ENCODE results near the gene ATF1. TPM values are rescaled to one million over a fixed set of nuclear protein-coding genes. Genes with fewer than 3 reads are reported as not detected.

ATF1 gene
- total RNA-seq, 1 donor, result 29.0 TPM

DNA sequence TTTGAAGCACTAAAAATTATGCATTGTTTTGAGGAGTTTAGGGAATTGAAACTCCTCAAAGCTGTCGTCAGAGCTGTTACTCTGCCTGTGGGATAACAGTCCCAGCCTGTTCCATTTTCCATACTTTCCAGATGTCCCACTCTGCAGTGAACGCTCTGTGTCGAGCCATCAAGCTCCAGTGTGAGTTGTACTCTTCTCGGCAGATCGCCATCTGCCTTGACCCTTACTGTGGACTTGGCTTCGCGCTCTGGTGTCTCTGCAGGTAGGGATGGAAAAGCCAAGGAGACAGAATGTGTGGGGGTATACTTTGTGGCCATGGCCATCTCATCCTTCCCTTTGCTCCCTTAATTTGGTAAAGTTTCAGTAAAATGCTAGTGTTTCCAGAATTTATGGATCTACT is 35.5 kb upstream of the ATF1 start:
- Histone ChIP-seq H3K79me2 (ENCODE audit: insufficient read depth, low read length) (no peaks in the 10 kb centered on the region), H3K27ac (ENCODE audit: low read depth, low read length) (no peak overlapping the region), H3K36me3 (ENCODE audit: insufficient read depth, low read length) (peaks cover 19% of the 10 kb centered on the region), H4K20me1 (ENCODE audit: insufficient read depth, low read length) (no peaks in the 10 kb centered on the region), H2AFZ (ENCODE audit: low read length) (no peak overlapping the region), H3K9me3 (ENCODE audit: low read depth, low read length) (no peaks in the 10 kb centered on the region), H3K4me1 (ENCODE audit: insufficient read depth, low read length) (peaks cover 7% of the 10 kb centered on the region), H3K4me3 (ENCODE audit: insufficient read depth, low read length) (no peak overlapping the region), H3K4me2 (ENCODE audit: insufficient read depth, low read length) (no peak overlapping the region), H3K27me3 (ENCODE audit: insufficient read depth, low read length) (no peaks in the 10 kb centered on the region)
- TF ChIP-seq CTCF (IDR thresholded peaks at IDR 0.05; ENCODE audit: extremely low read depth, low read depth, low read length), result no peak
- no peak for DNase-seq (ENCODE audit: insufficient read length, low spot score, missing footprints)

- peaks cover 14% of the 10 kb centered on the region for H3K36me3 ChIP-seq (ENCODE audit: insufficient read depth, low read length)
- no peak overlapping the region for H2AFZ ChIP-seq (ENCODE audit: low read length)
- H3K79me2 ChIP-seq (ENCODE audit: insufficient read depth, low read length), result no peaks in the 10 kb centered on the region
- H3K4me3 ChIP-seq (ENCODE audit: insufficient read depth, low read length), result no peak overlapping the region
- H3K27me3 ChIP-seq (ENCODE audit: insufficient read depth, low read length), result no peaks in the 10 kb centered on the region
- DNase-seq (ENCODE audit: insufficient read length, low spot score, missing footprints), result no peak
- no peak for TF ChIP-seq CTCF (IDR thresholded peaks at IDR 0.05; ENCODE audit: extremely low read depth, low read depth, low read length)
- H3K4me1 ChIP-seq (ENCODE audit: insufficient read depth, low read length), result peaks cover 7% of the 10 kb centered on the region
- H3K9me3 ChIP-seq (ENCODE audit: low read depth, low read length), result no peaks in the 10 kb centered on the region
- no peaks in the 10 kb centered on the region for H4K20me1 ChIP-seq (ENCODE audit: insufficient read depth, low read length)
- no peak overlapping the region for H3K4me2 ChIP-seq (ENCODE audit: insufficient read depth, low read length)
- no peak overlapping the region for H3K27ac ChIP-seq (ENCODE audit: low read depth, low read length)
These were observed 35.1 kb upstream of the ATF1 start for GRCh38 chr12:50728841-50729240.

- H3K4me1 ChIP-seq (ENCODE audit: insufficient read depth, low read length), result peaks cover 11% of the 10 kb centered on the region
- no peaks in the 10 kb centered on the region for H4K20me1 ChIP-seq (ENCODE audit: insufficient read depth, low read length)
- H3K27ac ChIP-seq (ENCODE audit: low read depth, low read length), result peak overlapping the region; percentile 62
- TF ChIP-seq CTCF (IDR thresholded peaks at IDR 0.05; ENCODE audit: extremely low read depth, low read depth, low read length), result no peak
- H3K79me2 ChIP-seq (ENCODE audit: insufficient read depth, low read length), result no peaks in the 10 kb centered on the region
- H3K4me2 ChIP-seq (ENCODE audit: insufficient read depth, low read length), result peak overlapping the region; percentile 39
- H3K9me3 ChIP-seq (ENCODE audit: low read depth, low read length), result no peaks in the 10 kb centered on the region
- DNase-seq (ENCODE audit: insufficient read length, low spot score, missing footprints), result peak; percentile 92
- H2AFZ ChIP-seq (ENCODE audit: low read length), result no peak overlapping the region
- peaks cover 24% of the 10 kb centered on the region for H3K36me3 ChIP-seq (ENCODE audit: insufficient read depth, low read length)
- no peaks in the 10 kb centered on the region for H3K27me3 ChIP-seq (ENCODE audit: insufficient read depth, low read length)
- H3K4me3 ChIP-seq (ENCODE audit: insufficient read depth, low read length), result no peak overlapping the region
These were observed 31.3 kb upstream of the ATF1 start for GRCh38 chr12:50732591-50732990.

GRCh38 chr12:50733706-50734105 is 30.2 kb upstream of the ATF1 start:
- Histone ChIP-seq H3K4me2 (ENCODE audit: insufficient read depth, low read length) (no peak overlapping the region), H3K27me3 (ENCODE audit: insufficient read depth, low read length) (no peaks in the 10 kb centered on the region)
- no peak for DNase-seq (ENCODE audit: insufficient read length, low spot score, missing footprints)

More at GRCh38 chr12:50733706-50734105, 30.2 kb upstream of the ATF1 start:
- Histone ChIP-seq H3K4me1 (ENCODE audit: insufficient read depth, low read length) (peaks cover 11% of the 10 kb centered on the region), H3K4me3 (ENCODE audit: insufficient read depth, low read length) (no peak overlapping the region), H2AFZ (ENCODE audit: low read length) (no peak overlapping the region), H4K20me1 (ENCODE audit: insufficient read depth, low read length) (no peaks in the 10 kb centered on the region), H3K9me3 (ENCODE audit: low read depth, low read length) (no peaks in the 10 kb centered on the region), H3K79me2 (ENCODE audit: insufficient read depth, low read length) (no peaks in the 10 kb centered on the region), H3K27ac (ENCODE audit: low read depth, low read length) (no peak overlapping the region), H3K36me3 (ENCODE audit: insufficient read depth, low read length) (peaks cover 23% of the 10 kb centered on the region)
- TF ChIP-seq CTCF (IDR thresholded peaks at IDR 0.05; ENCODE audit: extremely low read depth, low read depth, low read length), result no peak
